22Rv1 (cell line): ENCODE results near the gene SIGLEC5.

Source experiments
- H3K27ac ChIP-seq: fragments of 450-650 bp; 2 replicates; pipeline ENCODE4 v1.5.1; 2017
- ZFX ChIP-seq: fragments of 450-650 bp; IDR thresholded peaks from 2 replicates; pipeline ENCODE4 v1.6.1; 2017; ENCODE audit warnings: antibody characterized with exemption, borderline replicate concordance
- TF ChIP-seq, protein P1 (sequence below): fragments of 450-650 bp; IDR thresholded peaks from 2 replicates; pipeline ENCODE4 v1.5.1; 2017; ENCODE audit warnings: mild to moderate bottlenecking

Gene SIGLEC5

DNA sequence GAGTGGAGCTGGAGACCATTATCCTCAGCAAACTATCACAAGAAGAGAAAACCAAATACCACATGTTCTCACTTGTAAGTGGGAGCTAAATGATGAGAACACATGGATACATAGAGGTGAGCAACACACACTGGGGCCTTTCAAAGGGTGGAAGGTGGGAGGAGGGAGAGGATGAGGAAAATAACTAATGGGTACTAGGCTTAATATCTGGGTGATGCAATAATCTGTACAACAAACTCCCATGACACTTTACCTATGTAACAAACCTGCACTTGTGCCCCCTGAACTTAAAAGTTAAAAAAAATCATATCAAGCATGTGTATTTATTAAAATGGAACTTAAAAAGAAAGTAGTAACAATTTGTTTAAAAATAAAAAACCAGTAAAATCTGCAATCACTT is 11.4 kb upstream of the SIGLEC5 start:
- no peak overlapping the region for H3K27ac ChIP-seq
- TF ChIP-seq, protein P1, sequence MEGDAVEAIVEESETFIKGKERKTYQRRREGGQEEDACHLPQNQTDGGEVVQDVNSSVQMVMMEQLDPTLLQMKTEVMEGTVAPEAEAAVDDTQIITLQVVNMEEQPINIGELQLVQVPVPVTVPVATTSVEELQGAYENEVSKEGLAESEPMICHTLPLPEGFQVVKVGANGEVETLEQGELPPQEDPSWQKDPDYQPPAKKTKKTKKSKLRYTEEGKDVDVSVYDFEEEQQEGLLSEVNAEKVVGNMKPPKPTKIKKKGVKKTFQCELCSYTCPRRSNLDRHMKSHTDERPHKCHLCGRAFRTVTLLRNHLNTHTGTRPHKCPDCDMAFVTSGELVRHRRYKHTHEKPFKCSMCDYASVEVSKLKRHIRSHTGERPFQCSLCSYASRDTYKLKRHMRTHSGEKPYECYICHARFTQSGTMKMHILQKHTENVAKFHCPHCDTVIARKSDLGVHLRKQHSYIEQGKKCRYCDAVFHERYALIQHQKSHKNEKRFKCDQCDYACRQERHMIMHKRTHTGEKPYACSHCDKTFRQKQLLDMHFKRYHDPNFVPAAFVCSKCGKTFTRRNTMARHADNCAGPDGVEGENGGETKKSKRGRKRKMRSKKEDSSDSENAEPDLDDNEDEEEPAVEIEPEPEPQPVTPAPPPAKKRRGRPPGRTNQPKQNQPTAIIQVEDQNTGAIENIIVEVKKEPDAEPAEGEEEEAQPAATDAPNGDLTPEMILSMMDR = no peak
- no peak for TF ChIP-seq ZFX

DNA sequence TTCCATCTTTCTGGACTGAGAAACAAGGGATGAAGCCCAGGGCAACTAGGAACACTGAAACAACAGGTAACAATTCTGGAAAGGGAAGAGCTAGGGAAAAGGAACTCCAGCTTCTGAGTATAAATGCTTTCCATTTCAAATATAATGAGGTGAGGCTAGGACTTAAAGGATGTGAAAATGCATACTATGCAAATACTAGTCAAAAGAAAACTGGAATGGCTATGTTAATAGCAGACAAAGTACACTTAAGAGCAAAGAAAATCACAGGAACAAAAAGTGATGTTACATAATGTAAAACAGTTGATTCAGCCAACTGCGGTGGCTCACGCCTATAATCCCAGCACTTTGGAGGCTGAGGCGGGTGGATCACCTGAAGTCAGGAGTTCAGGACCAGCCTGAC is 10.2 kb upstream of the SIGLEC5 start:
- no peak overlapping the region for H3K27ac ChIP-seq

DNA sequence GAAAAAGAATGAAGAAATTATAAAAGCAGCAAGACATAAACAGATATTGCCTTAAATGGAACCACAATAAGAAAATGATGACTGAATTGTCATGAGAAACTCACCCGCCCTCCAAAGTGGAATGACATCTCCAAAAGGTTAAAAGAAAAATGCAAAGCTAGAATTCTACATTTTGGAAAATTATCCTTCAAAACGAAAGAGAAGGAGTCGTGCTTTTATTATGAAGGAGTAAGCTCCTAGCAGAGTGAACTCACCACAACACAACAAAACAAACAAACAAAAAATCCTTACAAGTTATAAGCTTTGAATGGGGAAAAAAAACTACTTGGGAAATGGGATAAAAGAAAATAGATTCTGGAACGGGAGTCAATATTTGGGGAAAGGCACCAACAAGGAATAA is 9.7 kb upstream of the SIGLEC5 start:
- TF ChIP-seq, protein P1 = no peak
- no peak for TF ChIP-seq ZFX
- H3K27ac ChIP-seq = no peak overlapping the region

More for the DNA sequence above, 10.2 kb upstream of the SIGLEC5 start:
- TF ChIP-seq, protein P1 = no peak
- no peak for TF ChIP-seq ZFX

DNA sequence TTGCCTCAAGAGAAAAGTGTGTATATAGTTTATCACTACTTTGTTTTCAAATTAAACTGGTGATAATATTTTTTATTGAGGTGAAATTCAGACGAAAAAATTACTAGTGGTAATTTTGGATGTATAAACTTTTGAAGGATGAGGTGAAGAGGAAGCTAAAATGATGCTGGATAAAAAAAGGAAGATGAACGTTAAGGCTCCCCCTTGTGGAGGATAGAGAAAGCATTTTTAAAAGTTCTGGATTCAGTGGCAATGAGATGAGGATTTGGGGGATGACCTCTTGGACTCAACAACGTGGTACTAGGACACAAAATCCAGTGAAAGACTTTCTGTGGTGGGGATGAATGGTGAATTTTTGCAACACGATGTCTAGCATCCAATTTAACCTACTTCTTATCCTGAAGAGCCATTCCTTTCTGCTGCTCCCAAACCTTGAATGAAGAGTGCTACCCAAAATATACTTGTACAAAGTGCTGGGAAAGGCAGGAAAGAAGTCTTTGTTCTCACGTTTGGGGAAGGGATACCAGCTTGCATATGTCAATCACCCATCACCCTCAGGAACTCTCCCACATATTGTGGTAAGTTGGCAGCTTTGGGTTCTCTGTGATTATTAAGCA is 7.3 kb upstream of the SIGLEC5 start:
- H3K27ac ChIP-seq = no peak overlapping the region
- no peak for TF ChIP-seq ZFX
- TF ChIP-seq, protein P1 = peak; percentile 74

DNA sequence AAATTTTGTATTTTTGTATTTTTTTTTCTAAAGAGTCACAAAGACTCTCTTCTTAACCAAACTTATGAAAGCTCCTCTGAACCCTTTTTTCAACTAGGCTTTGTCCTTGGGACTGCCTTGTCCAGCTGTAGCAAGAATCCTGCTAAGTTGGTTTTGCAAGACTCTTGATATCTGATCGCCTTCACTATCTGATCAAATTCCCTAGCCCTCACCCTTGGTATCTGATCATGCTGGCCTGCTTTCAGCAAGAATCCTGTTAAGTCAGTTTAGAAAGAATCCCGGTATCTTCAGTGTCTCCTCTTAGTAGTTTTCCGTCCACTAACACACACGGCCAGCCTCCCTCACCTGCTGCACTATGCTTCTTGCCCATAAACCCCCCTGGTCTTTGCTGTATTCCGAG is 1.9 kb upstream of the SIGLEC5 start:
- no peak overlapping the region for H3K27ac ChIP-seq
- TF ChIP-seq ZFX = no peak
- TF ChIP-seq, protein P1 = no peak

DNA sequence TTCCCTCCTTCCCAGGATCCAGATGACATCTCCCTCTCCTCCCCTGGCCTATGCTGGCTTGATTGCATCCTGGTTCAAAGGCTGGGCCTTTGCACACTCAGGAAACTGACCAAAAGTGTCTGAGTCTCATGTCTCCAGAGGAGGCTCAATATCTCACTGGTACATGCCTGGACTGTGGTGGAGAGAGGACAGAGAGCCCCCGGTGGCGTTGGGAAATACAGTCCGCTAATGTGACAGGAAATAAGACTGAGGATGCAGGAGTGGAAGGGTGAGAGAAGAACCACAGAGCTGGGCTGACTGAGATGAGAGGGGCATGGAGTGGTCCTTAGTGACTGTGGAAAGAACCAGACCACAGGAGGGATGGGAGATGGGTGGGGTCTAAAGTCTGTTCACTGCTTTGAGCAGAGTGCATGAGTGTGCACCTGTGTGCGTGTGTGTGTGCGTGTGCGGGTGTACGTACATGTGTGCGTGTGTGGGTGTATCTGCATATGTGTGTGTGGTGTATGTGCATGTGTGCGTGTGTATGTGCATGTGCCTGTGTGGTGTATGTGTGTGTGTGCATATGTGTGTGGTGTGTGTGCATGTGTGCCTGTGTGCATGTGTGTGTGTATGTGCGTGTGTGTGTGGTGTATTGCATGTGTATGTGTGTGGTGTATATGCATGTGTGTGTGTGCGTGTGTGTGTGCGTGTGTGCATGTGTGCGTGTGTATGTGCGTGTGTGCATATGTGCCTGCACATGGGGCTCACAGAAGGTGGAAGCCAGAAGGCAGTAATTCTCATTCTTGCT is 1.9 kb downstream of the SIGLEC5 start:
- no peak for TF ChIP-seq ZFX
- TF ChIP-seq, protein P1 = no peak
- no peak overlapping the region for H3K27ac ChIP-seq

DNA sequence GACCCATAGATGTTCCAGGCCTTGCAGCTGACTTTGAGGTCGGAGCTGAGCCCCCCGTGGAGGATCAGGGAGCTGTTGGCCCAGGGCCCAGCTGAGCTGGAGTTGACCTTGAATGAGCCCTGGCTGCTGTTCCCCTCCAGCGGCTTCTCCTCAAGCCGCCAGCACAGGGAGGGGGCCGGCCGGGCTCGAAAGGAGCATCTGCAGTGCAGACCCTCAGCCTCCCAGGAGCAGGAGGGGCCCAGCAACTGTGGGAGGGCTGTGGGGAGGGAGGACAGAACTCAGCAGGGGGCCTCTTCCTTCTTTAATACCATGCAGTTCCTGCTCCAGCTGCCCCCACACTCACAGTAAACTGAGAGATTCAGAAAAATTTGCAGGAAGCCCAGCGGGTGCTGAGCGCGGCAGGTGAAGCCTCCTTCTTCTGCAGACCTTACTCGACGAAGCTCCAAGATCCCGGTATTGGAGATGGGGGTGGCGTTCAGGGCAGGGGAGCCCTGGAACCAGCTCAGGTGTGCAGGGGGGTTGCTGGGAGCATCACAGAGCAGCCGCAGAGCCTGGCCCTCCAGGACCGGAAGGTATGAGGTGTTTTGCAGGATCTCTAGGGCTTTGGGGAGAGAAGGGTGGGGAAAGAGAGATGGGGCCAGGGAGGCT is 2.6 kb downstream of the SIGLEC5 start:
- TF ChIP-seq, protein P1 = no peak
- TF ChIP-seq ZFX = no peak
- no peak overlapping the region for H3K27ac ChIP-seq
